HepG2 (cell line): ENCODE measurements around the gene VWA3A. TPM values are rescaled to one million over a fixed set of nuclear protein-coding genes. Genes with fewer than 3 reads are reported as not detected.

Experiments used
- CEBPZ ChIP-seq: IDR thresholded peaks from 2 replicates; pipeline ENCODE4 v1.6.1; 2012; ENCODE audit warnings: low read length, improper control_type of control experiment
- ERF ChIP-seq: IDR thresholded peaks from 2 replicates; pipeline ENCODE4 v1.6.1; 2018; ENCODE audit warnings: missing biosample characterization, missing genetic modification reagents
- FOXA3 ChIP-seq: IDR thresholded peaks from 2 replicates; pipeline ENCODE4 v1.6.1; 2016; ENCODE audit warnings: missing genetic modification reagents, missing compliant biosample characterization
- HCFC1 ChIP-seq: fragments of 150-350 bp; IDR thresholded peaks from 2 replicates; pipeline ENCODE4 v1.6.1; 2014; ENCODE audit warnings: low read depth, low read length
- MAX ChIP-seq: IDR thresholded peaks from 2 replicates; pipeline ENCODE4 v1.6.1; 2012; ENCODE audit warnings: inconsistent platforms
- MIXL1 ChIP-seq: IDR thresholded peaks from 2 replicates; pipeline ENCODE4 v1.6.1; 2016
- NR3C1 ChIP-seq: sonication (generic); formaldehyde crosslinking; IDR thresholded peaks from 2 replicates; pipeline ENCODE4 v1.4.0; 2020; ENCODE audit warnings: missing genetic modification reagents
- PLRG1 ChIP-seq: fragments of 450-650 bp; conservative IDR thresholded peaks from 2 replicates; pipeline ENCODE4 v1.6.1; 2016
- SAP130 ChIP-seq: IDR thresholded peaks from 2 replicates; pipeline ENCODE4 v1.6.1; 2016; ENCODE audit warnings: low read depth
- SKI ChIP-seq: fragments of 450-650 bp; IDR thresholded peaks from one replicate; pipeline ENCODE4 v1.6.1; 2018; ENCODE audit warnings: mild to moderate bottlenecking; ENCODE audit not compliant: partially characterized antibody
- SMAD3 ChIP-seq: sonication (generic); formaldehyde crosslinking; IDR thresholded peaks from 2 replicates; pipeline ENCODE4 v1.4.0; 2020; ENCODE audit warnings: missing genetic modification reagents
- SP1 ChIP-seq, 2 experiments: fragments of 450-650 bp in 1 of 2; sonication (generic) in 1 of 2; formaldehyde crosslinking in 1 of 2; IDR thresholded peaks; 2 replicates each; pipeline versions ENCODE4 v1.4.0 to v1.6.1; 2016 to 2020; ENCODE audit warnings: missing genetic modification reagents in 1 of 2
- TFDP1 ChIP-seq: IDR thresholded peaks from 2 replicates; pipeline ENCODE4 v1.6.1; 2016; ENCODE audit warnings: missing compliant biosample characterization, missing genetic modification reagents, borderline replicate concordance
- ZBTB1 ChIP-seq: sonication (generic); formaldehyde crosslinking; IDR thresholded peaks from 2 replicates; pipeline ENCODE4 v1.4.0; 2020; ENCODE audit warnings: missing genetic modification reagents, borderline replicate concordance
- ZBTB21 ChIP-seq: sonication (generic); formaldehyde crosslinking; IDR thresholded peaks from 2 replicates; pipeline ENCODE4 v1.4.0; 2020; ENCODE audit warnings: missing genetic modification reagents
- ZBTB25 ChIP-seq: IDR thresholded peaks from 2 replicates; pipeline ENCODE4 v1.6.1; 2018; ENCODE audit warnings: missing genetic modification reagents
- ZBTB42 ChIP-seq: sonication (generic); formaldehyde crosslinking; IDR thresholded peaks from 2 replicates; pipeline ENCODE4 v1.5.0; 2020; ENCODE audit warnings: mild to moderate bottlenecking, missing genetic modification reagents
- ZKSCAN1 ChIP-seq: fragments of 150-350 bp; IDR thresholded peaks from 2 replicates; pipeline ENCODE4 v1.6.1; 2014; ENCODE audit warnings: low read length
- ZNF12 ChIP-seq: sonication (generic); formaldehyde crosslinking; IDR thresholded peaks from 2 replicates; pipeline ENCODE4 v1.5.0; 2020; ENCODE audit warnings: missing genetic modification reagents
- ZNF136 ChIP-seq: sonication (generic); formaldehyde crosslinking; IDR thresholded peaks from 2 replicates; pipeline ENCODE4 v1.8.1; 2022; ENCODE audit warnings: low read depth, mild to moderate bottlenecking, moderate library complexity, missing genetic modification reagents
- ZNF292 ChIP-seq: sonication (generic); formaldehyde crosslinking; IDR thresholded peaks from 2 replicates; pipeline ENCODE4 v1.8.1; 2022; ENCODE audit warnings: mild to moderate bottlenecking, low read depth, missing genetic modification reagents, borderline replicate concordance
- ZNF724P ChIP-seq: sonication (generic); formaldehyde crosslinking; IDR thresholded peaks from 2 replicates; pipeline ENCODE4 v1.8.0; 2022; ENCODE audit warnings: missing genetic modification reagents, borderline replicate concordance
- ZNF737 ChIP-seq: sonication (generic); formaldehyde crosslinking; IDR thresholded peaks from 2 replicates; pipeline ENCODE4 v1.5.0; 2020; ENCODE audit warnings: missing genetic modification reagents, mild to moderate bottlenecking, borderline replicate concordance
- polyA plus RNA-seq, 8 experiments: library from polyadenylated mRNA; depleted of rRNA in 3 of 8; stranded (reverse) in 7 of 8; unstranded in 1 of 8; fragments of >200 nt; fragmentation: Illumina TruSeq in 4 of 8; extraction: Trizol in 4 of 8; gene quantifications; 2 replicates each; pipeline versions ENCODE4 v1.2.1 to v1.2.3, GENCODE V29; 2011 to 2016; ENCODE audit warnings: low read depth in 4 of 8, missing spikeins in 1 of 8, mixed read lengths in 1 of 8; ENCODE audit not compliant: insufficient read depth in 1 of 8
- total RNA-seq, 5 experiments: library from RNA; depleted of rRNA; stranded (reverse); fragments of >200 nt; fragmentation: Illumina TruSeq; extraction: Trizol; gene quantifications; 2 replicates each; pipeline ENCODE4 v1.2.3, GENCODE V29; 2016; ENCODE audit warnings: low read depth in 1 of 5

The VWA3A gene
- total and polyA plus RNA-seq, 2 of the 13 experiments (the other 11 are each of a cell fraction or from before 2014, with no cell fraction given), result 0.03 to 0.07 TPM

- no peak for TF ChIP-seq CEBPZ
- TF ChIP-seq MIXL1 (CRISPR knock-in tag), result peak; percentile 86
- no peak for TF ChIP-seq SKI
- TF ChIP-seq ZNF292 (CRISPR knock-in tag), result no peak
- no peak for TF ChIP-seq ZNF136
- TF ChIP-seq NR3C1, result no peak
- no peak for TF ChIP-seq ZBTB42 (CRISPR knock-in tag)
- no peak for TF ChIP-seq ZBTB25 (CRISPR knock-in tag)
- no peak for TF ChIP-seq MAX
- peak; percentile 10; the same call in 1 of the 2 replicates for TF ChIP-seq SMAD3 (CRISPR knock-in tag)
- no peak for TF ChIP-seq ZBTB1 (CRISPR knock-in tag)
- TF ChIP-seq SAP130 (CRISPR knock-in tag), result peak; percentile 47; the same call in 1 of the 2 replicates
- TF ChIP-seq PLRG1, result no peak
- peak; percentile 38 for TF ChIP-seq ERF (CRISPR knock-in tag)
- TF ChIP-seq ZNF724P (CRISPR knock-in tag), result no peak; the same call in 1 of the 2 replicates
- TF ChIP-seq SP1 (IDR thresholded peaks at IDR 0.05), result no peak
- TF ChIP-seq SP1 (CRISPR knock-in tag; IDR thresholded peaks at IDR 0.05), result no peak
- TF ChIP-seq FOXA3, result 0 out of 2 replicates have a peak, but pooled peaks have one; percentile 48
- TF ChIP-seq ZNF12 (CRISPR knock-in tag), result 0 out of 2 replicates have a peak, but pooled peaks have one; percentile 10
- 0 out of 2 replicates have a peak, but pooled peaks have one; percentile 23 for TF ChIP-seq HCFC1
- TF ChIP-seq ZNF737 (CRISPR knock-in tag), result no peak
- no peak for TF ChIP-seq ZBTB21
- TF ChIP-seq ZKSCAN1, result 0 out of 2 replicates have a peak, but pooled peaks have one; percentile 23
- no peak for TF ChIP-seq TFDP1 (CRISPR knock-in tag)
Observed at GRCh38 chr16:22188595-22189442, 96.5 kb downstream of the VWA3A start (continued).
